Mesendoderm (in vitro differentiated cells): ENCODE measurements around the gene TYW1.
"Not testable (repeated sequence)": the region's sequence is repeated elsewhere in the genome, so short reads cannot be mapped to it uniquely, and the experiment has no call there.

ENCODE experiments used
- DNase-seq: peaks from one replicate; pipeline ENCODE4 v3.0.0; 2013
- H2AK5ac ChIP-seq: 2 replicates; pipeline ENCODE4 v1.6.1; 2013; ENCODE audit warnings: low read length, inconsistent platforms
- H2BK120ac ChIP-seq: 2 replicates; pipeline ENCODE4 v1.6.1; 2013; ENCODE audit warnings: low read depth, mild to moderate bottlenecking, low read length, moderate library complexity, mixed read lengths
- H2BK15ac ChIP-seq: replicated peaks from 2 replicates; pipeline ENCODE4 v1.6.1; 2013; ENCODE audit warnings: low read depth, mild to moderate bottlenecking, moderate library complexity
- H2BK5ac ChIP-seq: 2 replicates; pipeline ENCODE4 v1.6.1; 2013; ENCODE audit warnings: low read length, inconsistent platforms
- H3K18ac ChIP-seq: 2 replicates; pipeline ENCODE4 v1.6.1; 2013; ENCODE audit warnings: mild to moderate bottlenecking, low read length, mixed read lengths
- H3K23ac ChIP-seq: one replicate; pipeline ENCODE4 v1.6.1; 2013; ENCODE audit warnings: low read length
- H3K27ac ChIP-seq: 2 replicates; pipeline ENCODE4 v1.5.1; 2013; ENCODE audit warnings: low read depth, mild to moderate bottlenecking, inconsistent platforms, low read length, moderate library complexity
- H3K27me3 ChIP-seq: 2 replicates; pipeline ENCODE4 v1.6.1; 2013; ENCODE audit warnings: low read length, control low read depth, mild to moderate bottlenecking, inconsistent platforms; ENCODE audit not compliant: insufficient read depth, poor library complexity
- H3K36me3 ChIP-seq: 2 replicates; pipeline ENCODE4 v1.6.1; 2013; ENCODE audit warnings: low read length, inconsistent platforms; ENCODE audit not compliant: control insufficient read depth, insufficient read depth
- H3K4ac ChIP-seq: one replicate; pipeline ENCODE4 v1.6.1; 2013; ENCODE audit warnings: low read depth, mild to moderate bottlenecking, low read length, moderate library complexity
- H3K4me1 ChIP-seq: 2 replicates; pipeline ENCODE4 v1.6.1; 2013; ENCODE audit warnings: low read depth, low read length, inconsistent platforms; ENCODE audit not compliant: control insufficient read depth
- H3K4me2 ChIP-seq: 2 replicates; pipeline ENCODE4 v1.6.1; 2013; ENCODE audit warnings: low read length
- H3K4me3 ChIP-seq: 2 replicates; pipeline ENCODE4 v1.5.1; 2013; ENCODE audit warnings: mild to moderate bottlenecking, low read length
- H3K56ac ChIP-seq: one replicate; pipeline ENCODE4 v1.6.1; 2013; ENCODE audit warnings: low read length
- H3K79me1 ChIP-seq: 2 replicates; pipeline ENCODE4 v1.6.1; 2013; ENCODE audit warnings: low read length, inconsistent platforms
- H3K79me2 ChIP-seq: 2 replicates; pipeline ENCODE4 v1.6.1; 2013; ENCODE audit warnings: mild to moderate bottlenecking, low read length; ENCODE audit not compliant: control insufficient read depth, insufficient read depth
- H3K9ac ChIP-seq: 2 replicates; pipeline ENCODE4 v1.6.1; 2013; ENCODE audit warnings: low read length, inconsistent platforms
- H4K5ac ChIP-seq: one replicate; pipeline ENCODE4 v1.6.1; 2013; ENCODE audit warnings: low read length
- H4K8ac ChIP-seq: one replicate; pipeline ENCODE4 v1.6.1; 2013; ENCODE audit warnings: low read depth, mild to moderate bottlenecking, control low read depth, low read length, moderate library complexity
- WGBS: extraction: QIAGEN DNeasy Blood & Tissue Kit; methylation state at CpG from one replicate; pipeline ENCODE4 v1.1.7; 2013; ENCODE audit warnings: low lambda C conversion rate, missing lambda C conversion rate; ENCODE audit not compliant: insufficient coverage; ENCODE audit errors: extremely low coverage; 5-methylcytosine and 5-hydroxymethylcytosine counted together

The TYW1 gene

DNA sequence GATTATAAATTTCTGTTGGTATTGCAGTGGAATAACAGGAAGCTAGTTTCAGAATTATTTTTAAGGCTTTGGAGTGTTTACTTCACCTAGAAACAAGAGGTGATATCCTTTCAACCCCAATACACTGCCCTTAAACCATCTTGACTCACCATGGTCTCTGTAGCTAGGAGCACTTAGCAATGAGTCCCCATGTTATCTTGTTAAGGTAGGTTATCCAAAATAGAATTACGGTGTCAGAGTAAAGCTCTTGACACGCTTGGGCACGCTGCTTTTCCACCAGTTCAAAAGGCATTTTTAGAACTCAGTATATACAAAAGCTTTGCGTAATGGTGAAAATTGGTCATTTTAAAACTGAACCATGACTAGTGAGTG, 46.9 kb downstream of the TYW1 start:
- H2AK5ac ChIP-seq, H3K27ac ChIP-seq, H4K8ac ChIP-seq, H3K9ac ChIP-seq, H3K4me3 ChIP-seq, H2BK120ac ChIP-seq, H3K4me1 ChIP-seq, DNase-seq, H3K23ac ChIP-seq, H2BK15ac ChIP-seq, H4K5ac ChIP-seq, H3K56ac ChIP-seq, H3K36me3 ChIP-seq, H3K27me3 ChIP-seq, H3K79me1 ChIP-seq, H2BK5ac ChIP-seq, H3K79me2 ChIP-seq, H3K4me2 ChIP-seq, H3K4ac ChIP-seq, H3K18ac ChIP-seq: not testable (repeated sequence)
- WGBS: no CpG with 5 or more reads among the region's 4 CpGs

DNA sequence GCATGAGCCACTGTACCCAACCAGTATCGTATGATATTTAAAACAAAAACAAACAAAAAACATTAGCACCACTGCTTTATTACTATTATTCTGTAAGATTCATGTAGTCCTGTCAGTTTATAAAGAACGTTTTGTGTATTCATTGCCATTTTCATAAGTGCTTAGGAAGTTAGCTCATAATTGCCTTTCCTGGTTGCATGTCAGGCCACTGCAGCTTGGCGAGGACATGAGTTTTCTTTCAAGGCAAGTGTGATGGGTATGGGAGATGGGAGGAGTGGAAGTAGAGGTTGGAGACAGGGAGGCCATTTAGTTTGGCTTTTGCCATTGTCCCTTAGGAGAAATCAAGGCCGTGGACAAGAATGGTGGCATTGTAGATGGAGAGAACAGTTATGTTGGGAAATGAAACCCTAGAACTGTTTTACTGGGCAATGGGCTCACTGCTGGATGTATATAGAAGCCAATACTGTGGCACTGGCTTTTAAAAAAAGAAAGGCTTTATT, 48.9 kb downstream of the TYW1 start:
- H3K4ac ChIP-seq: no peak overlapping the region
- H3K79me2 ChIP-seq: no peaks in the 10 kb centered on the region
- H3K23ac ChIP-seq: no peak overlapping the region
- H3K4me3 ChIP-seq: no peak overlapping the region
- H3K36me3 ChIP-seq: no peaks in the 10 kb centered on the region
- no peak overlapping the region for H3K56ac ChIP-seq
- H2BK5ac ChIP-seq: no peak overlapping the region
- no CpG with 5 or more reads among the region's 4 CpGs for WGBS
- H3K79me1 ChIP-seq: no peaks in the 10 kb centered on the region
- no peaks in the 10 kb centered on the region for H3K27me3 ChIP-seq
- H3K4me2 ChIP-seq: no peak overlapping the region
- no peak overlapping the region for H3K27ac ChIP-seq
- H2BK120ac ChIP-seq: no peak overlapping the region
- H3K9ac ChIP-seq: no peak overlapping the region
- H2AK5ac ChIP-seq: no peak overlapping the region
- H4K5ac ChIP-seq: no peak overlapping the region
- H4K8ac ChIP-seq: no peak overlapping the region
- H2BK15ac ChIP-seq: no peak overlapping the region
- no peaks in the 10 kb centered on the region for H3K4me1 ChIP-seq
- DNase-seq: no peak
- no peak overlapping the region for H3K18ac ChIP-seq

DNA sequence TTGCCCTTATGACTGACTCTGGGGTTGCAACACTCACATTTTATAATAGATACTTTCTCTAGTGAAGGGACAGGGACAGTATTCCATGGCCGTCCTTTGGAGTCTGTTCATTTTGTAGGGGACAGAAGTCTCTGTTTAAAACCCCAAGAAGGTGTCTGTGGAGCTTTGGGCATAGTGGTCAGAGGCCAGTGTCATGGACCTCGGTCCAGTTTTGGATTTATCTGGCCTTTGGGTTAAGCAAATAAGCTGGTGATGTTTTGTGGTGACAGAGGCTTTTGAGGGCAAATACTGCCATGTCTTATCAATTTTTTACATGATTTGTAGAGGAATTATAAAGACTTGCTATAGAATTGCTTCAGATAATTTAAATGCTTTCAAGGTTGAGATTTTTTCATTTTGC, 50.2 kb downstream of the TYW1 start:
- not testable (repeated sequence) for H3K36me3 ChIP-seq, H3K79me1 ChIP-seq, H3K4me2 ChIP-seq, H3K79me2 ChIP-seq, H3K56ac ChIP-seq, H3K27me3 ChIP-seq, H2BK5ac ChIP-seq, H3K4me1 ChIP-seq, H2AK5ac ChIP-seq, H4K8ac ChIP-seq, H2BK15ac ChIP-seq, H4K5ac ChIP-seq, H3K23ac ChIP-seq, H2BK120ac ChIP-seq, H3K4ac ChIP-seq, H3K4me3 ChIP-seq, H3K18ac ChIP-seq, DNase-seq, H3K9ac ChIP-seq, H3K27ac ChIP-seq
- WGBS: no CpG with 5 or more reads among the region's 2 CpGs

DNA sequence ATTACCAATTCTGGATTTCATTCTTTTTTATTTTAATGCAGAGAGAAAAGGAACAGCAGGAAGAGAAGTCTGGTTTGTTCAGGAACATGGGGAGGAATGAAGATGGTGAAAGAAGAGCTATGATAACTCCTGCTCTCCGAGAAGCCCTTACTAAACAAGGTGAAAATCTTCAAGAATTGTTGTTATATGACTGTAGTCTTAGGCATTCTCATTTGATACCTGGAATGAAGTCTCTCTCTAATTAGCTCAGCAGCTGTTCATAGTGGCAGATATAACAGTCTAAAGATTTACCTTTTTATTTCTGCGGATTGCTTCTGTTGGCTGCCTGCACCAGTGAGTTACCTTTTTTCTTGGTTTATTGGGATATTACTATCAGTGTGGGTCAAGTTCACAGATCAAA, 53.3 kb downstream of the TYW1 start:
- not testable (repeated sequence) for H2BK120ac ChIP-seq, H2BK5ac ChIP-seq, H3K4ac ChIP-seq, H3K27ac ChIP-seq, H3K4me2 ChIP-seq, DNase-seq, H4K5ac ChIP-seq, H3K18ac ChIP-seq, H2BK15ac ChIP-seq, H3K36me3 ChIP-seq, H3K23ac ChIP-seq, H3K79me2 ChIP-seq, H3K56ac ChIP-seq, H3K4me1 ChIP-seq, H3K4me3 ChIP-seq, H3K79me1 ChIP-seq, H4K8ac ChIP-seq, H3K27me3 ChIP-seq, H2AK5ac ChIP-seq, H3K9ac ChIP-seq
- no CpG with 5 or more reads among the region's 2 CpGs for WGBS

DNA sequence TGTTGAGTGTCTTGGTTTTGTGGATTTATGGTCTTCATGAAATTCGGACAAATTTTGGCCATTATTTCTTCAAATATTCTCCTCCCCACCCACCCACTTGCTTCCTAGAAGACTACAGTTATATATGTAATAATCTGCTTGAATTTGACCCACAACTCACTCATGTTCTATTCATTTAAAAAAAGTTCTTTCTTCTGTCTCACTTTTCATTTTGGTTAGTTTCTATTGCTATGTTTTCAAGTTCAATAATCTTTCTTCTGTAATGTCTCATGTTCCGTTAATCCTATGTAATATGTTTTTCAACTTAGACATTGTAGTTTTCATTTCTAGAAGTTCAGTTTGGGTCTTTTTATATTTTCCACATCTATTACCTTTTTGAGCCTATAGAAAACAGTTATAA, 55.5 kb downstream of the TYW1 start:
- H2BK120ac ChIP-seq, H3K27me3 ChIP-seq, DNase-seq, H3K9ac ChIP-seq, H3K4ac ChIP-seq, H4K5ac ChIP-seq, H3K27ac ChIP-seq, H2BK15ac ChIP-seq, H3K23ac ChIP-seq, H3K79me2 ChIP-seq, H3K4me2 ChIP-seq, H4K8ac ChIP-seq, H3K4me3 ChIP-seq, H2AK5ac ChIP-seq, H3K79me1 ChIP-seq, H3K4me1 ChIP-seq, H3K18ac ChIP-seq, H3K36me3 ChIP-seq, H3K56ac ChIP-seq, H2BK5ac ChIP-seq: not testable (repeated sequence)
- no CpG with 5 or more reads among the region's 2 CpGs for WGBS

DNA sequence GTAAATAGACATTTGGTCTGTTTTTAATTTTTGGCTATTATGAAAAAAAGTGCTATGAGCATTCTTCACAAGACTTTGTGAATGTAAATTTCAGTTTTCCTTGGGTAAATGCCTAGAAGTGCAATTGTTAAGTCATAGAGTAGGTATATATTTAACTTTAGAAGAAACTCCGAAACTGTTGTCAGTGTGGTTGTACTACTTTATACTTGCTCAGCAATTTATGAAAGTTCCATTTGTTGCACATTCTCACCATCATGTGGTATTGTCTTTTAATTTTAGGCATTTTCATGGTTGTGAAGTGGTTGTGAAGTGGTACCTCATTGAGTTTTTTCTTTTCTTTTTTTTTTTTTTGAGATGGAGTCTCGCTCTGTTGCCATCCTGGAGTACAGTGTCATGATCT, 60.0 kb downstream of the TYW1 start:
- Histone ChIP-seq H3K4me2 (no peak overlapping the region), H3K23ac (no peak overlapping the region), H4K8ac (no peak overlapping the region), H2BK120ac (no peak overlapping the region), H3K18ac (no peak overlapping the region), H3K4ac (no peak overlapping the region), H3K27ac (no peak overlapping the region), H3K36me3 (no peaks in the 10 kb centered on the region), H2BK5ac (no peak overlapping the region), H2AK5ac (no peak overlapping the region), H2BK15ac (no peak overlapping the region), H3K9ac (no peak overlapping the region), H3K27me3 (no peaks in the 10 kb centered on the region), H3K56ac (no peak overlapping the region), H4K5ac (no peak overlapping the region), H3K4me3 (no peak overlapping the region), H3K4me1 (no peaks in the 10 kb centered on the region), H3K79me2 (no peaks in the 10 kb centered on the region), H3K79me1 (no peaks in the 10 kb centered on the region)
- no CpG with 5 or more reads among the region's 2 CpGs for WGBS
- no peak for DNase-seq
